NCI-H1092 treated with DMSO at 0.1 percent for 48 hours (cell line): ENCODE data around the gene MICU2.
A peak's percentile ranks its signal among the peaks of the same experiment; 100 is the strongest.

Experiments
- DNase-seq: peaks from one replicate; lab custom pipeline; 2025; lab: John Stamatoyannopoulos, UW

Gene MICU2, protein sequence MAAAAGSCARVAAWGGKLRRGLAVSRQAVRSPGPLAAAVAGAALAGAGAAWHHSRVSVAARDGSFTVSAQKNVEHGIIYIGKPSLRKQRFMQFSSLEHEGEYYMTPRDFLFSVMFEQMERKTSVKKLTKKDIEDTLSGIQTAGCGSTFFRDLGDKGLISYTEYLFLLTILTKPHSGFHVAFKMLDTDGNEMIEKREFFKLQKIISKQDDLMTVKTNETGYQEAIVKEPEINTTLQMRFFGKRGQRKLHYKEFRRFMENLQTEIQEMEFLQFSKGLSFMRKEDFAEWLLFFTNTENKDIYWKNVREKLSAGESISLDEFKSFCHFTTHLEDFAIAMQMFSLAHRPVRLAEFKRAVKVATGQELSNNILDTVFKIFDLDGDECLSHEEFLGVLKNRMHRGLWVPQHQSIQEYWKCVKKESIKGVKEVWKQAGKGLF

DNA sequence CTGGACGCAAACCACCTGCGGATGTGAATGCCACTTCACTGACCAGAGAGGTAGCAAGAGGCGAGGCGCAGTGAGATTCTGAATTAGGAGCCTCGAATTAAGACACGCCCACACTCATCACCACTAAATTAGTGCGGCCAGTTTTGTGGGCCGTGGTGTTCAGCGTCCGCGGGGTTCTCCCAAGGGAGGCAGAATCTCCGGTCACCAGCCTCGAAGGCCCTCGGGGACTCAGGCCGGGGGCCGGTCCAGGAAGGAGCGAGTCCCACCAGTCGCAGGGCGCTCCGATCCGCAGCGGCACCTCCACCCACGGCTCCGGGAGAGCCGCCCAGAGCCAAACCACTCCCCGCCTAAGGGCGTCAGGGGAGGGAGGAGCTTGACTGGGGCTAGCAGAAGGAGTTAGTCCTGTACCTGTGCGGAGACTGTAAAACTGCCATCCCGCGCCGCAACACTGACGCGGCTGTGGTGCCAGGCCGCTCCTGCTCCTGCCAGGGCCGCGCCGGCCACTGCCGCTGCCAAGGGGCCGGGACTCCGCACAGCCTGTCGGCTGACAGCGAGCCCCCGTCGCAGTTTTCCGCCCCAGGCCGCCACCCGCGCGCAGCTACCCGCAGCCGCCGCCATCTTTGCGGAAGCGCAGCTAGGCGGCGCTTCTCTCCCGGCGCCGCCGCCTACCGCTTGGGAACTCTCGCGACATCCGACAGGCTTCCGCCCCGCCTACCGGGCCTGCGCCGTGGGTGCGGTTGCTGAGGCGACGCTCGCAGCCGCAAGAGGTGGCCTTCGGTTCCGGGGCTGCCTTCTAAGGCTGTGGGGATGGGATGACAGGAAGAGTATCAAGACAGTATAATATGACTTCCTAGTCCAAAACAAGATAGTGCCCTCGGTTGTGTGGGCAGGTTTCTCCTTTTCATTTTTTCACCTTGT lies at the start of gene MICU2:
TSS of gene MICU2 (minus strand) at position 640 of the 918 bp plus-strand sequence. CDS start at position 618, 22 bp downstream.
- peak; percentile 95 for DNase-seq

DNA sequence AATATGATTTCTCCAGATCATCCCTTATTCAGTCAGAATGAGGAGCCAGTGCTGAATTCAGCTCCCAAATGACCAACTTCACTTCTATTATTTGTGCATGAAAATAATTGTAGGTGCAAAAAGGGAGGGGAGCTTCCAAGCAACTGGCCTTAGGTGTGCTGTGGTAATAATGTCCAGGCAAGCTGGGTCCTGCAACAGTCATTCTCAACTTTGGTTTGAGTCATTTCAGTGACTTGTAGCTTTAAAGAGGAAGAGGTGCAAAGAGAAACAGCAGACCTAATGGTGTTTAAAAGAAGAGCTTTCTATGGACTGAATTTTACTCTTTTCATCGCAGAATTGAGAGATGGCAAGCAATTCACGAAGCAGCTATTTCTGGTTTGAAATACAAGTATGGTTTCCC lies 37.7 kb upstream of the MICU2 start:
- no peak for DNase-seq

DNA sequence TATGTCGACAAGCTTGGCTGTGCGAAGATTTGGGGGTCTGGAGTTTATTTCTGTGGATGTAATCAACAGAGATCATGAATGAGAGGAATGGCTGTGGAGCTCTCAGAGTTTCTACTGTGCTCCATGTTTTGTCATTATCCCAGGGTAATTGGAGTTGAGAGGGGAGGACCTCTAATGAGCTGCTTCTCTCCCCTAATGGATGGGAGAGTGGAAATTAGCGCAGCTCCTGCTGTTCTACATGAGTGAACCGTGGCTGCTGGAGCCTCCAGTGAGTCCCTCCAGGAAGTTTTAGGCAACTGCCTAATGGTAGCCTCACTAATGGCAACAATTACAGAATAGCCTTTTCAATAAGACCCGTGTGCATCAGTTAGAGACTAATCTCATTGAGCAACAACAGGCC lies 35.6 kb upstream of the MICU2 start:
- peak; percentile 40 for DNase-seq

DNA sequence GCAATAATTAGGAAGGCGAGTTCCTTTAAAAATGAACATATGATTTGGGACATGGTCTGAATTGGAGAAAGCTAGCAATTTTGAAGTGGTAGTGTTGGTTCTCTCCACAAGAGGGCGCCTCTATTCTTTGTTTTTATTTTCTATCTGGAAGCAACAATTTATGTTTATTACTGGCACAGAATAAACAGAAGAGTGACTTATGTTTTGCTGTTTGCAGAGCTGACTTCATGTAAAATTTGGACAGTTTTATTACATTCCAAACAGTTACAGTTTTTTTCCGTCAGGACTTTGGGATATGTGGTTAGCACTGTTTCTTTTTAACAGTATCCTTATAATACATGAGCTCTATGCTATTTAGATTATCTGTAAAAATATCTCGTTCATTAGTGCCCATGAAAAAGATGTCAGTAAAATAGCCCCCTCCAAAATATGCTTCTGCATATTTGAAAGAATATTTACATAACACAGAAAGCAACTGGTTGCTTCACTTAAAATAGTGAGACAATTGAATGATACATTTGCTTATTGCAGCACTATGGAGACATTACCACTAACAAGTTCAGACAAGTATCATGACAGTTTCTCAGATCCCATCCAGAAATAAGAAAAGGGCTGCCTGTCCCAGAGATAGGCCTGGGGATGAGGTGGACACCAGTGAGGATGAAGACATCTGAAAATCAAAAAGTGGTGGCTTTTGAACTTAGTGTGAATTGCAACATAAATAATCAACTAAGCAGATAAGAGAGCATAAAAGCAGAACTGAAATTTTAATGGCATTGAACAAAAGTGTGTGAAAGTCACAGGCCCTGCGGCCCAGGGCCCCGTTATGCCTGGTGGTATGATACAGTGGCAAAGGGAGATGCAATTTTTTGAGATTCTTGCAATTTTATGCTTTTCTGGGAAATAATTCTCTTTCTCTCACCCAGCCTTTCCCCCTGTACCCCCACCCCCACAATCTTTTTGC lies 34.6 kb upstream of the MICU2 start:
- DNase-seq = peak; percentile 57

DNA sequence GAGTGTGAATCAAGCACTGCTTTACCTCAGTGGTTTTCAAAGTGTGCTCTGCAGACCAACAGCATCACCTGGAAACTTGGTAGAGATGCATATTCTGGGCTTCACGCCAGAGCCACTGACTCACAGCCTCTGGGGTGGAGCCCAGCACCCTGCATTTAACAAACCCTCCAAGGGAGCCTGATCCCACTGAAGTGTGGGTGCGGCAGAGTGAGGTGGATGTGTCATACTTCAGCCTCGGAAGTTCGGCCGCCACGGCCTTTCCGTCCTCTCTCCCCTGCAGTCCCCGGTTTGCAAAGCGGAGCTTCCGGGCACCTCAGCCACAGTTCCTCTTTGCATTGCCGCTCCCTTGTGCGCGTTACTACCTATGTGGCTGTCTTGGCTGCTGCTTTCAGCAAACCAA lies 33.3 kb upstream of the MICU2 start:
- peak; percentile 62 for DNase-seq

DNA sequence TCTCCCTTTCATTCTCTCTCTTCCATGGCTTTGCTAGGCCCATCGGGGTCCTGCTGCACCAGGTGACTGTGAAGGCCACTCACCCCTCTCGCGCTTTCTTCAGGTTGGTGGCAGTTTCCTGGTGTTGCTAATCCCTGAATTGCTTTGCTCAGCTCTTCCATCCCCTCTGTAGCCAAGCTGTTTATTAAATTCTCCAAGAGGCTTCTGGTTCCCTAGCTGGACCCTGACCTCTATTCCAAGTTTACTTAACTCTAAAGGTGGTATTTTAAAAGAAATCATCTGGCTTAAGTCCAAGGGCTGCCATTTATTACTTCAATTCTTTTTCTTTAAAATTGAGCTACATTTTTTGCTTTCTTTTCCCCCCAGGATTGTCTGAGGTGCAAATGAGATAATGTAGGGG lies 32.7 kb upstream of the MICU2 start:
- no peak for DNase-seq

DNA sequence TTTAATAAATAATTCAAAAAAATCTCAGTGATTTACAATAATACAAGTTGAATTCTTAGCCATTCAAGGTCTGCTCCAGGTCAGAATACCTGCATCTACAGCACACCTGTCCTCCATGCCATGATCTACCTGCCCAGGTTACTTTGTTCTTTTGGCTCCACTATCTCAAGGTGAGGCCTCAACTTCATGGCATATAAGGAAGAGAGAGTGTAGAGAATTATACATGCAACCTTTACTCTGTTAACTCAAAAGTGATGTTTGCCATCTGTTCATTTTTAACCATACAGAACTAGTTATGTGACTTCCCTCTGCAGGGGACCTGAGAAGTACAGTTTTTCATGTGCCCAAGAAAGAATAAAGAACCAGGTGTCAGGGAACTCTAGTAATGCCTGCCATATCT lies 28.2 kb upstream of the MICU2 start:
- no peak for DNase-seq

DNA sequence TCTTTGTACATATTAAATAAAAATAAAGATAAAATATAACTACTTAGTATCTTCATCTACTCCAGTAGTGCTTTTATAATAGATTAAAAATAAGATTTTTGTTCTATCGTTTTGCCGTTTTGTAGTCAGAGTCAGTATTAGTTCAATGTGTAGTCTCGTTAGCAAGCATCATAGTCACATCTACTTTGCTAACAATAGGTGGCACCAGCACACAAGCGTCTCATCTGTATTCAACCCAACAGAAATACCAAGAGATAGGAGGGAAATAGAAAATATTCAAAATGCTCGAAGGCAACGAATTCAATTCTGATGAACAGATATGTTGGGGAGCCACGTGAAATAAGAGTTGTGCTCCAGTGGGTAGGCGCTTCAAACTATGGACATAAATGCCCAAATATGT lies 21.4 kb upstream of the MICU2 start:
- DNase-seq = peak; percentile 82

DNA sequence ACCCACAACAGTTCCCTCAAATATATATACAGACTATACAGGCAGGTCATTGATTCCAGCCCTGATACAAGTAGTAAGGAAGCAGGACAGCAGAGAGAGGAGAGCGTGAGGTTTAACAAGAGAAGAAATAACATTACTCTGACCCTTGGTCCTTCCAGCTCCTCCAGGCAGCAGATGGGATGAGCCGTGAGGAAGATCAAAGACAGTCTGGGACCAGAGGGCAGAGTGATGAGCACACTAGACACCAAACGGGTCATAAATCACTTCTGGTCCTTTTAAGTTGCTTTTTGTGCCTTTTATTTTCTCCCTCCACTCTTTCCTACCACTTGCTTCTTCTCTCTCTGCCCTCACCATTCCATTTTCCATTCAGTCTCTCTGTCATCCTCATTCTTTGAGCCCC lies 16.9 kb upstream of the MICU2 start:
- no peak for DNase-seq

DNA sequence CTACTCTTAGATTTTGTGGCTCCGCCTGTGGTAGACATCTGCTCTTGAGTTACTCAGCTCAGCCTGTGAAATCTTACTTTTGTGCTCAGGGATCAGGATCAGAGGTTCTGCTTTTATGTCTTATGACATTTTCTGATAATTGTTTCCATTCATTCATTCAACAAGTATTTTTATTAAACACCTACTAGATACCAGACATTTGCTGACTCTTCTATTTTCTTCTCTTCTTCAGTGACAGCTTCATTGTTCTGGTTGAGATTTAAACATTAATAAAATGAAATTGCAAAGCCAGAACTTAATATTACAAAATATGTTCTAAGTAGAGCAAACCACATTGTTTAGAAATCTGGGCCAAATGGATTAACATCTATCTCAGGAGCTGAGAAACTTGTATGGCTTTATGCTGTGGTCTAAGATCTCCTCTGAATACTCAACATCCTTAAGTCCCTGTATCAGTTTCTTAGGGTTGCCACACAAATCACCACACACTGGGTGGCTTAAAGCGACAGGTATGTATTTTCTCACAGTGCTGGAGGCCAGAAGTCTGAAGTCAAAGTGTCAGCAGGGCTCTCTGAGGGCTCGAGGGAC lies 15.8 kb upstream of the MICU2 start:
- no peak for DNase-seq

DNA sequence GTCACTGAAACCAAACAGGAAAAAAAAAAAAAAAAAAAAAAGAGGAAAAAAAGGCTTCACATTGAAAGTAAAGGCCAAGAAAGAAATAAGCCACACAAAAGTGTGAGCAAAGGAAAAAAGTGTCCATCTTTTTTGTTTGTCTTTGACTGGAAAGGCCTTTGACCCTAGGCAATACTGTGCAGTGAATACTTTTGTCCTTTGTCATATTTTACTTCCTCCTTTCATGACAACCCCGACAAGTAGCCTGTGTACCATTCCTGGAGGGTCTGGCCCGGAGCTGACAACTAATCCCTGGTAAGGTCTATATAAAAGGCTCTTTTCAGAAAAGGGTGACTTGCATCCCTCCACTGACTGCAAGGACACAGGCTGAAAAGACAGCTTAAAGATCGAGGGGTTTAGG lies 12.9 kb upstream of the MICU2 start:
- no peak for DNase-seq

DNA sequence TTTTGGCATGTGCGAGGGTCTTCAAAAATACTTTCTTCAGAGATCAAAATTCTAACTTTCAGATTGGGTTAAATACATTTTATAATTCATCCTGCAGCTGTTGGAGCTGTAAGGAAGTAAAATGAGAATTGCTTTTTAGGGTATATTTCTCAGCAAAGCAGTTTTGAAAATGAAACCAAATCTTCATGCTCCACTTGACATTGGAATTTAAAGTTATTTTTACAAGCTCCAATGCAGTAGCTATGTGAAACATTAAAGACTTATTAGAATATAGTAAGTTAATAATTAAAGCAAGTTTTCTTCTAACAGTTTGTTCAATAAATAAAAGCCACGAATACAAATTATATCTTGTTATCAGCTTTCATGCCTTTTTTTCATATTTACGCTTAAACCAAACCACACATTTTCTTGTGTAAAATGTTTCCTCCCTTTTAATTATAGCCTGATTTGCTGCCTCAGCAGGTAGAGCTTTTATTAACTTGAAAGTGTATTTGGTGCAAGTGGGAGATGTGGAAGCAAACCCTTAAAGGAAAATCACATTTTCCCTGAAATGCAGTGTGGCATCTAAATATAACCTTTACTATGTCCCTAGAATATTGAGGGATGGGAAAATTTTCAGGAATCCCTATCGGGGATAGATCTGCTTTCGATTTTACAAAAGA lies 12.4 kb upstream of the MICU2 start:
- no peak for DNase-seq

DNA sequence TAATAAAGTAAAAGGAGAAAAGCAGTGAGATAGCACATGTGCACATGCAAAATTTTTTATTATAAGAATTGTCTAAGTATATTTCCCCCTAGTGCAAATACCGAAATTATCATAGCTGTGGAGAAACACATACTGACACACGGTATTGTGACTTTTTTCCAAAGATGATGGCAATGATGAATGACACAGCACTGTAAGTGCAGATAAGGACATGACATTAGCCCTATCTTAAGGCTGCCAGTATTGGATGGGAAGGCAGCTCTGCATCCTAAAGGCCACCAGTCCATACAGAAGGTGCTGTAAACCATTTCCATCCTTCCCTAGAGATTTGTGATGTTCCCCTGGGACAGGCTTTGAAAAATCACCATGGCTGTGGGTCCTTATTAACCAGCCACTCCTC lies 11.5 kb upstream of the MICU2 start:
- DNase-seq = no peak

DNA sequence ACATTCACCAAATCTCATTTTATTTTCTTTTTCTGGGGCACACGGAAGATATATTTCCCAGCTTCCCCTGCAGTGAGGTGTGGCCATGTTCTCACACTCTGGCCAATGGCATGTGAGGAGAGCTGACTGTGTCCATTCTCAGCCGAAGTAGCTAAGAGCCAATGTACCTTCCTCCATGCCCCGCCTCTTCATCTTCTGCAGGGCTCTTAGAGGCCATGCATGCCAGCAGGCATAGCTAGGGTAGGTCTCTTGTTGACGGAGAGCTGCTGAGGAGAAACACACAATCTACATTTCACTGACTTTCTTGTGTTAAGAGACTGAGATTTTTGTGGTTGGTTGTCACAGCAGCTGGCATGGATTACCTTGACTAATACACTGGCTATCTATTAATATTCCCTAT lies 9.8 kb upstream of the MICU2 start:
- no peak for DNase-seq

DNA sequence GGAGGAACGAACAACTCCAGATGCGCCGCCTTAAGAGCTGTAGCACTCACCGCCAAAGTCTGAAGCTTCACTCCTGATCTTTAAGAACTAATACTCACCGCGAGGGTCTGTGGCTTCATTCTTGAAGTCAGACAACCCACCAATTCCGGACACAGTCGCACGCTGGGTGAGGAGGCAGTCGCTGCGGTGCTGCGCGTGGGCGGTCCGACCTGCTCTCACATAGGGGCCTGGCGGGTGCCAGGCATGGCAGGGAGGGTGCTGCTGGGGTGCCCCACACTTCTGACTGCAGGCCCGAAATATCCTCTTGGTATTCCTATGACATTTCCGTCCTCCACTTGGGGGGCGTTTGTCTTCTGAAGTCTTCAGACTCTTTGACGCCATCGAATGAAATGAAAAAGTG lies 7.4 kb upstream of the MICU2 start:
- no peak for DNase-seq

DNA sequence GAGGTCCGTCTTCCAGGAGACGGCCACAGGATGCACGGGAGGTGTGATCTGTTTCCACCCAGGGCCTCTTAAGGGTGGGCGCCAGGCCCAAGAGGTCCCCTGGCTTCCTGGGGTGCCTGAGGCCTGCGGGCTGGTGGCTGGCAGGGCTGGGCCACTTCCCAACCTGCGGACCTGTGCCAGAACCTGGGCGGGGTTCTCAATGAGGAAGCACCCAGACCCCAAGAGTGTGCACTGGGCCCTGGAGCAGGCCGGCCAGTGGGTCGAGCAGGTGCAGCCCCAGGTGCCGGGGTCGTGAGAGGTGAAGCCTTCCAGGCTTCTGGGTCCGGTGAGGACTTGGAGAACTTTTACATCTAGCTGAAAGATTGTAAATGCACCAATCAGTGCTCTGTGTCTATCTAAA lies 6.7 kb upstream of the MICU2 start:
- no peak for DNase-seq

DNA sequence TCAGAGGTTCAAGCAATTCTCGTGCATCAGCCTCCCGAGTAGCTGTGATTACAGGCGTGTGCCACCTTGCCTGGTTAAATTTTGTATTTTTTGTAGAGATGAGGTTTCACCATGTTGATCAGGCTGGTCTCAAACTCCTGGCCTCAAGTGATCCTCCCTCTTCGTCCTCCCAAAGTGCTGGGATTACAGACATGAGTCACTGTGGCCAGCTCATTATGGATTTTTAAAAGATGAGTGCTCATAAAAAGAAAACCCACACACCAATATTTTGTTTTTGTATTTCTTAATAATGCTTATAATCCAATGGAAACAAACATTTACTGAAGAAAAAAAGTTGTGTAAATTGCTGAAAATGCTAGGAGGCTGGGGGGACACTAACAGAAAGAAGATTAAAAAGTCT lies 5.0 kb upstream of the MICU2 start:
- no peak for DNase-seq

DNA sequence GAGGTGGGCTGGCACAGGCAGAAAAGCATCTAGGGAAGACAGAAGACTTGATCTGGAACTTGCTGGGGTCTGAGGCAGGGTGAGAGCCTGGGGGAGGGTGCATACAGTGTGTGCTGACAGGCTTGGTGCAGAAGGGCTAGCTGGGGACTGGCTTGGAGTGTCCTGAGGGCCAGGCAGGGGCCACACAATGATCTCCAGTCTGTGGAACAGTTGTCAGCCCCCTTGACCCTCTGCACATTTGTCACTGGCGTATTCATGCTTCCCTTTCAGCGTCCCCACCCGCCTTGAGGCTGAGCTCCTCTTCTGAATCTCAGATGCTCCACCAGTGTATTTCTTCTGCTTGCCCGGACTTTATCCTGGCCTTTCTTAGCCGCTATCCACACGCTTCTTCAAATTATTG lies 2.8 kb upstream of the MICU2 start:
- no peak for DNase-seq

DNA sequence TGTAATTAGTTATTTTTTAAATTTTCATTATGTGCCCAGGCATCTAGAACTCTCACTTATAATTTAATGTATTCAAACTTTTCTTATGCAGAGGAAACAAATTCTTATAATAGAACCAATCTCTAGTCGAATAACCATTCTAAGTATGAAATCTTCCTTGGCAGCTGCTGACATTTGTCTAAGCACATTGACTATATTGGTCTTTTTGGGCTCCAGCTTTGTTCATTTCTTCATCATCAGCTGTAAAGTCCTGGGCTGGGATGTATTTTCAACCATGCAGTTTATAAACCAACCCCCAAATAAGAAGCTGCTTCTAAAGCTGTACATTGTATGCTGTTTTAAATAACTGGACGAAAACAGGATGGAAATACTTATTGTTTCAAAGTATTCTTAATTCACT lies 2.3 kb upstream of the MICU2 start:
- no peak for DNase-seq

DNA sequence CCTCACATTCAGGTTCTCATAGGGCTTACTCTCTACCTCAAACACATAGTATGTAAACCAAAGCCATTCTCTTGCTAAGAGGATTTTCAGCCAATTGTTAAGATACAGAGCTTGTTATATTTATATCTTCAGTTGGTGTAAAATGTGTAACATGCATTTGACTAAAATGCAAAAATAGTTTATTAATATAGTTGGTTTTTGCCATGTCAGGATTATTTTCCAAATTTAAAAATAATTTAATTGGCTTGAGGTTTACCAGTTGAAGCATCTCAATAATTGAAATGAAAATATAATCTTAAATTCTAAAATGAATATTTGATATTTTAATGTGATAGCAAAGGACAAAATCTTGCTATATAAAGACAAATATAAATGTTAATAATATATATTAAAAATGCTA lies 7.2 kb downstream of the MICU2 start:
- DNase-seq = no peak

DNA sequence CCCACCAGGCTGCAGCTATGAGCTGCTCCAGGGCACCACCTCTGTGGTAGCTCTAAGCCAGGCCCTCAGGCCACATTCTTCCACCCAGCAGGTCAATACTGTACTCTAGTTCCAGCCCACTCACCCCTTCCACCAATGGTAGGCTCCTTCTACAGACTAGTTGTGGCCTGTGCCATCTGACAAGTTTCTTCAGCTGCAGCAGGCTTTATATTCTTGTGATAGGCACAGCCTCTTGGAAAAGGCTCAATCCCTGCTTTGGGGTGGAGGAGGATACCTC lies 8.5 kb downstream of the MICU2 start:
- DNase-seq = no peak
